PC-9 (cell line): ENCODE data around the gene ENO2.

Experiments
- EZH2 ChIP-seq: fragments of 200-600 bp; sonication (generic); IDR thresholded peaks from 2 replicates; pipeline ENCODE4 v1.8.0; 2017; ENCODE audit warnings: antibody characterized with exemption, low read depth
- TF ChIP-seq, protein P1 (sequence below): fragments of 200-600 bp; sonication (generic); conservative IDR thresholded peaks from 2 replicates; pipeline ENCODE4 v1.6.1; 2017; ENCODE audit warnings: mixed run types, antibody characterized with exemption, mild to moderate bottlenecking, moderate library complexity

DNA sequence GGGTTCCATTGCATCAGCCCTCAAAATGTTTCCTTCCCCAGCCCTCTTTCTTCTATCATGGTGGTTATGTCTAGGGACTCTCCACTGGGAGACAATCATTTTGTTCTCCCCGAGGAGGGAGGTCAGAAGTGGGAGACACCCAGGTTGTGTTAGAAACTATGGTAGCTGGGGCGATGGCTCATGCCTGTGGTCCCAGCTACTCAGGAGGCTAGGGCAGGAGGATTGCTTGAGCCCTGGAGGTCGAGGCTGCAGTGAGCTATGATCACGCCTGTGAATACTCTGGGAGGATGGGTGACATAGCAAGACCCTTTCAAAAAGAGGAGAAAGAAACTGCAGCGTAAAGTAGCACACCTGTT lies 22.8 kb upstream of the ENO2 start:
- TF ChIP-seq, protein P1, sequence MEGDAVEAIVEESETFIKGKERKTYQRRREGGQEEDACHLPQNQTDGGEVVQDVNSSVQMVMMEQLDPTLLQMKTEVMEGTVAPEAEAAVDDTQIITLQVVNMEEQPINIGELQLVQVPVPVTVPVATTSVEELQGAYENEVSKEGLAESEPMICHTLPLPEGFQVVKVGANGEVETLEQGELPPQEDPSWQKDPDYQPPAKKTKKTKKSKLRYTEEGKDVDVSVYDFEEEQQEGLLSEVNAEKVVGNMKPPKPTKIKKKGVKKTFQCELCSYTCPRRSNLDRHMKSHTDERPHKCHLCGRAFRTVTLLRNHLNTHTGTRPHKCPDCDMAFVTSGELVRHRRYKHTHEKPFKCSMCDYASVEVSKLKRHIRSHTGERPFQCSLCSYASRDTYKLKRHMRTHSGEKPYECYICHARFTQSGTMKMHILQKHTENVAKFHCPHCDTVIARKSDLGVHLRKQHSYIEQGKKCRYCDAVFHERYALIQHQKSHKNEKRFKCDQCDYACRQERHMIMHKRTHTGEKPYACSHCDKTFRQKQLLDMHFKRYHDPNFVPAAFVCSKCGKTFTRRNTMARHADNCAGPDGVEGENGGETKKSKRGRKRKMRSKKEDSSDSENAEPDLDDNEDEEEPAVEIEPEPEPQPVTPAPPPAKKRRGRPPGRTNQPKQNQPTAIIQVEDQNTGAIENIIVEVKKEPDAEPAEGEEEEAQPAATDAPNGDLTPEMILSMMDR, result no peak
- no peak for TF ChIP-seq EZH2
